OCI-LY3 (cell line): ENCODE data around the gene NRXN2.

ENCODE experiments used
- H2AFZ ChIP-seq: fragments of 200-600, 300-600 bp; shearing (Covaris generic); 2 replicates; pipeline ENCODE4 v1.6.0; 2014; ENCODE audit warnings: antibody characterized with exemption, low read depth, low read length
- H3K27ac ChIP-seq: fragments of 200-600, 300-600 bp; sonication (generic); 2 replicates; pipeline ENCODE4 v1.5.1; 2014; ENCODE audit warnings: mild to moderate bottlenecking, low read length, moderate library complexity, mixed read lengths
- H3K27me3 ChIP-seq: fragments of 200-600, 300-600 bp; sonication (generic); 2 replicates; pipeline ENCODE4 v1.6.1; 2014; ENCODE audit warnings: low read depth, low read length, mixed read lengths
- H3K36me3 ChIP-seq: fragments of 200-600, 300-600 bp; sonication (generic); replicated peaks from 2 replicates; pipeline ENCODE3; 2014; ENCODE audit warnings: low read depth, low read length, mixed read lengths
- H3K4me1 ChIP-seq: fragments of 300-600, 200-600 bp; sonication (generic); 2 replicates; pipeline ENCODE4 v1.6.1; 2014; ENCODE audit warnings: low read length, mixed read lengths
- H3K4me2 ChIP-seq: fragments of 200-600, 300-600 bp; sonication (generic); 2 replicates; pipeline ENCODE4 v1.6.1; 2014; ENCODE audit warnings: low read length, mixed read lengths
- H3K4me3 ChIP-seq: fragments of 300-600, 200-600 bp; sonication (generic); 2 replicates; pipeline ENCODE4 v1.5.1; 2014; ENCODE audit warnings: antibody characterized with exemption, mild to moderate bottlenecking, low read length, moderate library complexity
- H3K79me2 ChIP-seq: fragments of 300-600, 200-600 bp; shearing (Covaris generic); 2 replicates; pipeline ENCODE4 v1.6.1; 2014; ENCODE audit warnings: mild to moderate bottlenecking, low read length, mixed read lengths
- H3K9ac ChIP-seq: fragments of 300-600, 200-600 bp; shearing (Covaris generic); 2 replicates; pipeline ENCODE4 v1.6.0; 2014; ENCODE audit warnings: mild to moderate bottlenecking, low read length, moderate library complexity
- H3K9me3 ChIP-seq: fragments of 200-600, 300-600 bp; shearing (Covaris generic); 2 replicates; pipeline ENCODE4 v1.6.1; 2014; ENCODE audit warnings: low read length, mixed read lengths; ENCODE audit not compliant: insufficient read depth
- H4K20me1 ChIP-seq: fragments of 200-600, 300-600 bp; sonication (generic); 2 replicates; pipeline ENCODE4 v1.6.1; 2016; ENCODE audit warnings: low read length, mixed read lengths; ENCODE audit not compliant: insufficient read depth
- CTCF ChIP-seq: fragments of 200-600, 300-600 bp; sonication (generic); IDR thresholded peaks from 2 replicates; pipeline ENCODE4 v1.5.1; 2014; ENCODE audit warnings: antibody characterized with exemption, low read length, low read depth
- EZH2phosphoT487 ChIP-seq: fragments of 200-600 bp; shearing (Covaris generic); IDR thresholded peaks from 2 replicates; pipeline ENCODE4 v1.6.1; 2018; ENCODE audit warnings: antibody characterized with exemption, mixed run types, low read depth

Gene NRXN2

GRCh38 chr11:64769283-64769682, 46.3 kb upstream of the NRXN2 start:
- Histone ChIP-seq H3K27ac (no peak overlapping the region), H3K4me2 (no peak overlapping the region), H3K79me2 (peaks cover 80% of the 10 kb centered on the region), H3K27me3 (no peaks in the 10 kb centered on the region), H3K9me3 (no peaks in the 10 kb centered on the region), H3K4me1 (peaks cover 34% of the 10 kb centered on the region), H2AFZ (no peak overlapping the region), H3K36me3 (peaks cover 88% of the 10 kb centered on the region), H3K4me3 (no peak overlapping the region), H4K20me1 (peaks cover 90% of the 10 kb centered on the region), H3K9ac (no peak overlapping the region)
- TF ChIP-seq CTCF (no peak), EZH2phosphoT487 (no peak)

- peaks cover 87% of the 10 kb centered on the region for H3K36me3 ChIP-seq
- no peak overlapping the region for H3K4me3 ChIP-seq
- H3K27me3 ChIP-seq: no peaks in the 10 kb centered on the region
- peaks cover 90% of the 10 kb centered on the region for H4K20me1 ChIP-seq
- H3K79me2 ChIP-seq: peaks cover 71% of the 10 kb centered on the region
- H3K9ac ChIP-seq: no peak overlapping the region
- no peak overlapping the region for H2AFZ ChIP-seq
- peaks cover 25% of the 10 kb centered on the region for H3K4me1 ChIP-seq
- no peaks in the 10 kb centered on the region for H3K9me3 ChIP-seq
- no peak overlapping the region for H3K4me2 ChIP-seq
- TF ChIP-seq EZH2phosphoT487 (no peak), CTCF (no peak)
- H3K27ac ChIP-seq: no peak overlapping the region
Observed at GRCh38 chr11:64768300-64768694, 45.3 kb upstream of the NRXN2 start.

GRCh38 chr11:64767344-64768299, 44.6 kb upstream of the NRXN2 start:
- H3K9me3 ChIP-seq: no peaks in the 10 kb centered on the region
- H3K9ac ChIP-seq: no peak overlapping the region
- H3K27me3 ChIP-seq: no peaks in the 10 kb centered on the region
- H3K36me3 ChIP-seq: peaks cover 87% of the 10 kb centered on the region
- no peak overlapping the region for H3K4me2 ChIP-seq
- peaks cover 90% of the 10 kb centered on the region for H4K20me1 ChIP-seq
- H3K27ac ChIP-seq: peak overlapping the region; percentile 14; the same call in 1 of the 2 replicates
- no peak overlapping the region for H3K4me3 ChIP-seq
- no peak for TF ChIP-seq EZH2phosphoT487
- TF ChIP-seq CTCF: peak; percentile 85
- H2AFZ ChIP-seq: no peak overlapping the region
- H3K4me1 ChIP-seq: peaks cover 18% of the 10 kb centered on the region
- peaks cover 64% of the 10 kb centered on the region for H3K79me2 ChIP-seq

GRCh38 chr11:64766881-64767280, 43.9 kb upstream of the NRXN2 start:
- H3K9me3 ChIP-seq: no peaks in the 10 kb centered on the region
- TF ChIP-seq EZH2phosphoT487: no peak
- TF ChIP-seq CTCF: no peak
- no peak overlapping the region for H2AFZ ChIP-seq
- H3K4me3 ChIP-seq: no peak overlapping the region
- H3K9ac ChIP-seq: no peak overlapping the region
- peaks cover 90% of the 10 kb centered on the region for H4K20me1 ChIP-seq
- H3K4me2 ChIP-seq: no peak overlapping the region
- peaks cover 10% of the 10 kb centered on the region for H3K4me1 ChIP-seq
- no peak overlapping the region for H3K27ac ChIP-seq
- peaks cover 87% of the 10 kb centered on the region for H3K36me3 ChIP-seq
- peaks cover 58% of the 10 kb centered on the region for H3K79me2 ChIP-seq
- H3K27me3 ChIP-seq: no peaks in the 10 kb centered on the region
